Spleen (tissue), 7 donors: ENCODE data around the gene DNAJC18.

Source experiments
- POLR2A ChIP-seq, 3 donors: fragments of 450-650 bp; IDR thresholded peaks; one replicate each; pipeline ENCODE4 v1.5.1; 2017; ENCODE audit warnings: antibody characterized with exemption in 3 of 3, mild to moderate bottlenecking in 1 of 3
- TF ChIP-seq, protein P1 (sequence below), 11 experiments: fragments of 200-600 bp in 7 of 11; fragments of 450-650 bp in 4 of 11; sonication (generic) in 4 of 11; IDR thresholded peaks in 8 of 11; conservative IDR thresholded peaks in 3 of 11; 1 replicate in 7 of 11; 2 replicates in 4 of 11; pipeline versions ENCODE4 v1.4.0 to v1.8.0; 2016 to 2021; ENCODE audit warnings: antibody characterized with exemption in 11 of 11, inconsistent platforms in 4 of 11, mild to moderate bottlenecking in 1 of 11
- donor health status: DM: no; HTN: no; CAD: no; lungs with moderate emphysema.
- donor health status: DM: no; HTN: no; CAD: no.
- donor health status: DM: no; HTN: no; CAD: no.

DNA sequence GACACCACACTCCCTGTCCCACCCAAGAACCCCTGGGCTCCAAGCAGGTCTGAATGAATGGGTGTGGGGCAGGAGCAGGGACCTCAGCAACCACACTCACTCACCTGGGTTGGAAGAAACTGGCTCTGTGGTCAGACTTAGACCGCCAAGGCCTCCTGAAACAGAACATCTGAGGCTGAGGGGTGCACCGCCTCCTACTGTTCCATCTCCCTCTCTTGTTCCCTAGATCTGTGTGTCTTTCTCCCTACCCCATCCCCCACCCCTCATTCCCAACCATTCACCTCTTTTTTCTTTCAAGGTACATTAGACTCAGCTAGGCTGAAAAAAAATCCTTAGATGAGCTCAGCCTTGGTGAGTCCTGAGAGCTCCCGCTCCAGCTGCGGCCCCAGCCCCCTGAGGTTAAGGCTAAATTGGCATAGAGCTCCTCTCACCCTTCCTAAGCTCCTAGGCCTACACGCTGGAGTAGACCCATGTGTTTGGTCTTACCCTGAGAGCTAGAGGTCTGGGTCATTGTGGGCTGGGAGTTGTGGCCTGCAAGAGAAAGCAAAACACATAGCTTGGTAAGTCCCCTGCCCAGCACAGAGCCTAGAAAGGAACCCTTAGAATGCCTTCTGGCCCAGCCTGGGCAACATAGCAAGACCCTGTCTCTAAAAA is 18.5 kb upstream of the DNAJC18 start:
- TF ChIP-seq POLR2A (IDR thresholded peaks at IDR 0.05): no peak
- TF ChIP-seq, protein P1, sequence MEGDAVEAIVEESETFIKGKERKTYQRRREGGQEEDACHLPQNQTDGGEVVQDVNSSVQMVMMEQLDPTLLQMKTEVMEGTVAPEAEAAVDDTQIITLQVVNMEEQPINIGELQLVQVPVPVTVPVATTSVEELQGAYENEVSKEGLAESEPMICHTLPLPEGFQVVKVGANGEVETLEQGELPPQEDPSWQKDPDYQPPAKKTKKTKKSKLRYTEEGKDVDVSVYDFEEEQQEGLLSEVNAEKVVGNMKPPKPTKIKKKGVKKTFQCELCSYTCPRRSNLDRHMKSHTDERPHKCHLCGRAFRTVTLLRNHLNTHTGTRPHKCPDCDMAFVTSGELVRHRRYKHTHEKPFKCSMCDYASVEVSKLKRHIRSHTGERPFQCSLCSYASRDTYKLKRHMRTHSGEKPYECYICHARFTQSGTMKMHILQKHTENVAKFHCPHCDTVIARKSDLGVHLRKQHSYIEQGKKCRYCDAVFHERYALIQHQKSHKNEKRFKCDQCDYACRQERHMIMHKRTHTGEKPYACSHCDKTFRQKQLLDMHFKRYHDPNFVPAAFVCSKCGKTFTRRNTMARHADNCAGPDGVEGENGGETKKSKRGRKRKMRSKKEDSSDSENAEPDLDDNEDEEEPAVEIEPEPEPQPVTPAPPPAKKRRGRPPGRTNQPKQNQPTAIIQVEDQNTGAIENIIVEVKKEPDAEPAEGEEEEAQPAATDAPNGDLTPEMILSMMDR (IDR thresholded peaks at IDR 0.05 in 8 of 11, conservative IDR thresholded peaks at IDR 0.05 in 3 of 11): no peak
